HEK293 (cell line): ENCODE results near the gene ASIC3.
A peak's percentile ranks its signal among the peaks of the same experiment; 100 is the strongest.

Source experiments
- CTCF ChIA-PET: fragments of 350-600 bp; formaldehyde crosslinking; extraction: SDS; loops from one replicate; lab custom pipeline; 2021; ENCODE audit warnings: antibody characterized with exemption; lab: Yijun Ruan, JAX
- POLR2A ChIA-PET: fragments of 300-600 bp; formaldehyde crosslinking; extraction: SDS; loops from one replicate; lab custom pipeline; 2020; ENCODE audit warnings: antibody characterized with exemption, inconsistent platforms; lab: Yijun Ruan, JAX
- H3K27ac ChIP-seq: fragments of 200-500 bp; sonication (Bioruptor generic); 2 replicates; pipeline ENCODE4 v1.5.1; 2014; ENCODE audit warnings: low read depth, low read length, control low read depth, inconsistent platforms; ENCODE audit errors: extremely low read depth
- H3K36me3 ChIP-seq, 2 experiments: fragments of 200-500 bp in 1 of 2; sonication (Bioruptor generic) in 1 of 2; 1 replicate in 1 of 2; 2 replicates in 1 of 2; pipeline ENCODE4 v1.5.1; 2014 to 2017; ENCODE audit warnings: inconsistent platforms in 2 of 2, low read length in 2 of 2; ENCODE audit not compliant: control insufficient read depth in 2 of 2, insufficient read depth in 1 of 2
- H3K4me1 ChIP-seq: fragments of 200-500 bp; sonication (Bioruptor generic); 2 replicates; pipeline ENCODE4 v1.5.1; 2014; ENCODE audit warnings: mild to moderate bottlenecking, low read length, inconsistent platforms; ENCODE audit not compliant: control insufficient read depth, insufficient read depth
- H3K4me3 ChIP-seq: 2 replicates; pipeline ENCODE4 v1.5.1; 2011; ENCODE audit warnings: low read depth, mild to moderate bottlenecking, control low read depth, low read length, moderate library complexity
- H3K9me3 ChIP-seq: fragments of 200-500 bp; sonication (Bioruptor generic); 2 replicates; pipeline ENCODE4 v1.5.1; 2014; ENCODE audit warnings: low read depth, low read length, inconsistent platforms; ENCODE audit not compliant: control insufficient read depth, insufficient read depth
- BCL6B ChIP-seq: fragments of 450-650 bp; formaldehyde crosslinking; IDR thresholded peaks from 2 replicates; pipeline ENCODE4 v1.5.1; 2017; ENCODE audit warnings: missing biosample characterization, missing genetic modification characterization
- MZF1 ChIP-seq: fragments of 450-650 bp; formaldehyde crosslinking; IDR thresholded peaks from 2 replicates; pipeline ENCODE4 v1.5.1; 2017; ENCODE audit warnings: missing biosample characterization, missing genetic modification characterization, borderline replicate concordance
- OVOL3 ChIP-seq: fragments of 450-650 bp; formaldehyde crosslinking; IDR thresholded peaks from 2 replicates; pipeline ENCODE4 v1.5.1; 2016; ENCODE audit warnings: missing biosample characterization, missing genetic modification characterization
- RBAK ChIP-seq: fragments of 450-650 bp; formaldehyde crosslinking; IDR thresholded peaks from 2 replicates; pipeline ENCODE4 v1.5.1; 2016; ENCODE audit warnings: missing biosample characterization, missing genetic modification characterization
- REST ChIP-seq: fragments of 450-650 bp; formaldehyde crosslinking; IDR thresholded peaks from 2 replicates; pipeline ENCODE4 v1.5.1; 2016; ENCODE audit warnings: missing biosample characterization, missing genetic modification characterization
- SP7 ChIP-seq: fragments of 450-650 bp; formaldehyde crosslinking; IDR thresholded peaks from 2 replicates; pipeline ENCODE4 v1.5.1; 2016; ENCODE audit warnings: missing biosample characterization, missing genetic modification characterization
- ZBTB26 ChIP-seq: fragments of 450-650 bp; formaldehyde crosslinking; optimal IDR thresholded peaks from 2 replicates; pipeline ENCODE3; 2016; ENCODE audit warnings: missing biosample characterization, mild to moderate bottlenecking, missing genetic modification characterization
- ZFHX2 ChIP-seq: fragments of 450-650 bp; formaldehyde crosslinking; conservative IDR thresholded peaks from 2 replicates; pipeline ENCODE4 v1.5.1; 2016; ENCODE audit warnings: missing biosample characterization, missing genetic modification characterization
- ZFP37 ChIP-seq: fragments of 450-650 bp; formaldehyde crosslinking; IDR thresholded peaks from 2 replicates; pipeline ENCODE4 v1.5.1; 2016; ENCODE audit warnings: missing biosample characterization, missing genetic modification characterization
- ZNF10 ChIP-seq: fragments of 450-650 bp; formaldehyde crosslinking; IDR thresholded peaks from 2 replicates; pipeline ENCODE4 v1.5.1; 2017; ENCODE audit warnings: missing biosample characterization, missing genetic modification characterization
- ZNF169 ChIP-seq: fragments of 450-650 bp; formaldehyde crosslinking; IDR thresholded peaks from 2 replicates; pipeline ENCODE4 v1.5.1; 2016; ENCODE audit warnings: missing biosample characterization, missing genetic modification characterization
- ZNF175 ChIP-seq: fragments of 450-650 bp; formaldehyde crosslinking; IDR thresholded peaks from 2 replicates; pipeline ENCODE4 v1.5.1; 2016; ENCODE audit warnings: missing biosample characterization, missing genetic modification characterization
- ZNF18 ChIP-seq: fragments of 450-650 bp; formaldehyde crosslinking; IDR thresholded peaks from 2 replicates; pipeline ENCODE4 v1.5.1; 2016; ENCODE audit warnings: missing biosample characterization, missing genetic modification characterization
- ZNF23 ChIP-seq: fragments of 450-650 bp; formaldehyde crosslinking; IDR thresholded peaks from 2 replicates; pipeline ENCODE4 v1.5.1; 2016; ENCODE audit warnings: missing biosample characterization, missing genetic modification characterization, borderline replicate concordance
- ZNF266 ChIP-seq: fragments of 450-650 bp; formaldehyde crosslinking; IDR thresholded peaks from 2 replicates; pipeline ENCODE4 v1.5.1; 2016; ENCODE audit warnings: missing biosample characterization, missing genetic modification characterization, low read depth
- ZNF362 ChIP-seq: fragments of 450-650 bp; formaldehyde crosslinking; IDR thresholded peaks from 2 replicates; pipeline ENCODE4 v1.5.1; 2016; ENCODE audit warnings: missing biosample characterization, missing genetic modification characterization
- ZNF510 ChIP-seq: fragments of 450-650 bp; formaldehyde crosslinking; IDR thresholded peaks from 2 replicates; pipeline ENCODE4 v1.5.1; 2018; ENCODE audit warnings: mild to moderate bottlenecking, missing genetic modification characterization, missing biosample characterization; ENCODE audit not compliant: insufficient replicate concordance
- ZNF623 ChIP-seq: fragments of 450-650 bp; formaldehyde crosslinking; IDR thresholded peaks from 2 replicates; pipeline ENCODE4 v1.5.1; 2016; ENCODE audit warnings: missing biosample characterization, missing genetic modification characterization
- ZNF701 ChIP-seq: fragments of 450-650 bp; formaldehyde crosslinking; IDR thresholded peaks from 2 replicates; pipeline ENCODE4 v1.5.1; 2016; ENCODE audit warnings: missing biosample characterization, missing genetic modification characterization
- ZNF747 ChIP-seq: fragments of 450-650 bp; formaldehyde crosslinking; IDR thresholded peaks from 2 replicates; pipeline ENCODE4 v1.5.1; 2016; ENCODE audit warnings: missing biosample characterization, missing genetic modification characterization
- ZSCAN16 ChIP-seq: fragments of 450-650 bp; formaldehyde crosslinking; IDR thresholded peaks from 2 replicates; pipeline ENCODE4 v1.5.1; 2016; ENCODE audit warnings: missing biosample characterization, missing genetic modification characterization
- ZSCAN18 ChIP-seq: fragments of 450-650 bp; formaldehyde crosslinking; IDR thresholded peaks from 2 replicates; pipeline ENCODE4 v1.5.1; 2016; ENCODE audit warnings: missing biosample characterization, missing genetic modification characterization

Gene ASIC3

GRCh38 chr7:151015967-151016366 is 32.4 kb upstream of the ASIC3 start:
- ChIA-PET POLR2A (no interaction called here), CTCF (interaction anchor here (0.6 to 2.8 kb wide), 5 partner anchors 27 to 118 kb away, joined by 3 to 13 read pairs (median 3); no protein-coding TSS in a partner anchor)
- Histone ChIP-seq H3K27ac (no peak overlapping the region), H3K4me3 (no peak overlapping the region), H3K4me1 (no peaks in the 10 kb centered on the region), H3K9me3 (no peaks in the 10 kb centered on the region), H3K36me3 (no peaks in the 10 kb centered on the region)
- TF ChIP-seq ZNF18 (tag by site-specific recombination) (no peak), ZNF10 (tag by site-specific recombination) (peak; percentile 98)

GRCh38 chr7:151016505-151016904 is 31.8 kb upstream of the ASIC3 start:
- H3K9me3 ChIP-seq = no peaks in the 10 kb centered on the region
- H3K4me3 ChIP-seq = no peak overlapping the region
- H3K4me1 ChIP-seq = no peaks in the 10 kb centered on the region
- TF ChIP-seq ZFP37 (tag by site-specific recombination) = no peak
- TF ChIP-seq ZSCAN18 = no peak
- TF ChIP-seq MZF1 (tag by site-specific recombination) = no peak
- no peak for TF ChIP-seq OVOL3 (tag by site-specific recombination)
- no peak for TF ChIP-seq ZNF747 (tag by site-specific recombination)
- no peak for TF ChIP-seq ZNF701 (tag by site-specific recombination)
- TF ChIP-seq BCL6B (tag by site-specific recombination) = no peak
- TF ChIP-seq ZNF623 = no peak
- TF ChIP-seq ZFHX2 (tag by site-specific recombination) = no peak
- no peak for TF ChIP-seq ZNF175 (tag by site-specific recombination)
- no peak for TF ChIP-seq ZSCAN16 (tag by site-specific recombination)
- no peak for TF ChIP-seq REST (tag by site-specific recombination)
- TF ChIP-seq, all 188 proteins: peak for 0
- Histone ChIP-seq H3K36me3 (no peaks in the 10 kb centered on the region), H3K27ac (no peak overlapping the region)
- ChIA-PET CTCF (interaction anchor here (0.5 to 2.8 kb wide), 8 partner anchors 10 to 738 kb away, joined by 3 to 16 read pairs (median 4); no protein-coding TSS in a partner anchor), POLR2A (no interaction called here)

GRCh38 chr7:151016942-151017341 is 31.4 kb upstream of the ASIC3 start:
- no peak overlapping the region for H3K4me3 ChIP-seq
- H3K36me3 ChIP-seq = no peaks in the 10 kb centered on the region
- no peaks in the 10 kb centered on the region for H3K9me3 ChIP-seq
- CTCF ChIA-PET = interaction anchor here (0.5 to 2.8 kb wide), 7 partner anchors 9 to 739 kb away, joined by 4 to 29 read pairs (median 7); no protein-coding TSS in a partner anchor
- no peak overlapping the region for H3K27ac ChIP-seq
- no peaks in the 10 kb centered on the region for H3K4me1 ChIP-seq
- POLR2A ChIA-PET = no interaction called here
- TF ChIP-seq OVOL3 (tag by site-specific recombination) = no peak
- no peak for TF ChIP-seq ZNF23 (tag by site-specific recombination)
- TF ChIP-seq ZNF266 (tag by site-specific recombination) = no peak
- TF ChIP-seq ZNF510 (tag by site-specific recombination) = no peak
- TF ChIP-seq SP7 (tag by site-specific recombination) = no peak
- no peak for TF ChIP-seq ZBTB26 (tag by site-specific recombination)
- TF ChIP-seq RBAK = no peak
- TF ChIP-seq ZNF169 (tag by site-specific recombination) = no peak
- no peak for TF ChIP-seq ZNF362 (tag by site-specific recombination)
